ENCODE measurements around the gene CDH4.
A peak's percentile ranks its signal among the peaks of the same experiment; 100 is the strongest.

CDH4 gene

GRCh38 chr20:61776491-61777075 lies 524.5 kb downstream of the CDH4 start:
- DNase-seq = no peak

DNA sequence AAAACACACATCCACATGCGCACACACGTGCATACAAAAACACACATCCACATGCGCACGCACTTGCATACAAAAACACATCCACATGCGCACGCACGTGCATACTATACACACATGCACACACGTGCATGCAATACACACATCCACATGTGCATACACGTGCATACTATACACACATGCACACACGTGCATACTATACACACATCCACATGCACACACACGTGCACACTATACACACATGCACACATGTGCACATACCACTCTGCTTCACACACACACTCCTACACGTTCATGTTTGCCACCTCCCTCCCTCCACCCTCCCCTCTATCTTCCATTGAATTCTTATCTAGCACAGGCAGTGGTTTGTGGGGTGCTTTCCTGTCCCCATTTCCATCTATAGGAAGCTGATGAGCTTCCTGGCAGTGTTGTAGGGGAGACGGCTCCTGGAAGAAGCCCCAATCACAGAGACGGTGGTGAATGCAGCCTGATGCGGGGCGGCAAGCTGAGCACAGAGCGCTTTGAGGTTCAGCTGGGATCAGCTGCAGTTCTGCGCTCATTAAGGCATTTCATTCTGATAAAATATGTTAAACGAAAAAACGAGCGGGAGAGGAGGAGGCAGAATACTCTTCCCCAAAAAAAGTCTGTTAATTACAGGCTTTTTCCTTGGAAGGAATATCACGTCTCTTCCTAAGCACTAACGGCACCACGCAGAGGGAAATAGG lies 525.9 kb downstream of the CDH4 start:
- DNase-seq = no peak

GRCh38 chr20:61778495-61778863 lies 526.4 kb downstream of the CDH4 start:
- DNase-seq = no peak

GRCh38 chr20:61779176-61779965 lies 527.3 kb downstream of the CDH4 start:
- DNase-seq = no peak

DNA sequence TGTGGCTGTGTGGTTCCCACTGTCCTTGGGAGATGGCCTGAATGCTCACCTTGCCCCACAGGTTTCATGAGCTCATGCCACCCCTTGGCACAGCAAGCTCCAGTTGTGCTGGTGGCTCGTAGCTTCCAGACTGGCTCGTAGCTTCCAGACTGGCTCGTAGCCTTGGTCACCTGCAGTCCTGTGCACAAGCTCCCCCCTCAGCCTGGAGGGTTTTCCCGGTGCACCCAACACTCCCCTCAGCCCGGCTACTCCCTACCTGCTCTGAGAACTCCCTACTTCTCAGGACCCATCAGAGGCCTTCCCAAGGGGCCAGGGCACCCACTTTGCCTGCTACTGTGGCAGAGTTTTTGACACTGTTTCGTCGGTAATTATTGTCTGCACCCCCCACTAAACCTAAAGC lies 528.0 kb downstream of the CDH4 start:
- no peak for DNase-seq

DNA sequence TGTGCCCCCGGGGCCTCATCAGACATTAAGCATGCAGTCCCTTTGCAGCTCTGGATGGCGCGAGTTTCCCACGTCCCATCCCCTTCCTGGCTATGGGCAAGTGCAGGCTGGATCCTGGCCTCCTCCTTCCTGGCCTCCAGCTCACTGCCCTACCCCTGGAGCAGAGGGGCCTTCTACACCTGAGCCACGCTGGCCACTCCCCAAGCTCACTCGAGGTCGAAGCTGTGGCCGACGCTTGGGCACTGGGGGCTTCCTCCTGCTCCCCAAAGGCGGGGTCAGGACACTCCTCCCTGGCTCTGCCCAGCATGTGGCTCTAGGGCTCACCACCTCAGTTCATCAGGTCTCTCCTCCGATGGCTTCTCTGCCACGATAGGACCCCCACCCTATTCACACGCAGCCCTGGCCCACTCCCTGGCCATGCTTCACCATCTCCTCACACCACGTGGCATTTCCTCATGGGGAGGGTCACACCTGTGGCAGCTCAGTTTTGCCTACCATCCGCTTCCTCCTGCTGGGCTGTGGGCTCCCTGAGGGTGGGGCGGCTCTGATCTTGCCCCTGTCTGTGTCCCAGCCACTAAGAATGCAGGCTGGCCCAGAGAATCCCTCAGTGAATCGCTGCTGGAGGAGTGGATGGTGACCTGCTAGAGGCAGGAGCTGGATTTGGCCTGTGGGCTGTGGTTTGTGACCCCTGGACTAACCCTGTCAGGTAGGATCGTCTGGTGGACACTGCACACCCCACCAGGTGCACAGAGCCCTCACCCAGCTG lies 532.9 kb downstream of the CDH4 start:
- no peak for DNase-seq

GRCh38 chr20:61785567-61785816 lies 533.4 kb downstream of the CDH4 start:
- no peak for DNase-seq

GRCh38 chr20:61786230-61786629 lies 534.2 kb downstream of the CDH4 start:
- DNase-seq = no peak

DNA sequence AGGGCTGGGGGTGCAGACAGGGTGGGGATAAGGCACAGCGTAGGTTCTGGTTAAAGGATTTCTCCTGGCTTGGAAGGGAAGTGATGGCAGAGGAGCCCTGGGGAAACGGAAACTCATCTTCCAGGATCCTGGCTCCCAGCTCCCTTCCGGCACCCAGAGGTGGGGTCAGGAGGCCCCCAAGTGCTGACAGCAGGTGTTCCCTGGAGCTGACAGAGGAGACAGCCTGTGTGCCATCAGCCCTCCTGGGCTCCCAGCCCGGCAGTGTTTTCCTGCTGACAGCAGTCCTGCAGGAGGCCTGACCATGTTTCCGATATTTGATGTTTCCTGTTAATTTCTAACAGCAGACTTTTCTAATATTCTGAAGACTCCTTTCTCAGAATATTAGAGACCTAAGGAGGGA lies 536.3 kb downstream of the CDH4 start:
- DNase-seq = no peak

DNA sequence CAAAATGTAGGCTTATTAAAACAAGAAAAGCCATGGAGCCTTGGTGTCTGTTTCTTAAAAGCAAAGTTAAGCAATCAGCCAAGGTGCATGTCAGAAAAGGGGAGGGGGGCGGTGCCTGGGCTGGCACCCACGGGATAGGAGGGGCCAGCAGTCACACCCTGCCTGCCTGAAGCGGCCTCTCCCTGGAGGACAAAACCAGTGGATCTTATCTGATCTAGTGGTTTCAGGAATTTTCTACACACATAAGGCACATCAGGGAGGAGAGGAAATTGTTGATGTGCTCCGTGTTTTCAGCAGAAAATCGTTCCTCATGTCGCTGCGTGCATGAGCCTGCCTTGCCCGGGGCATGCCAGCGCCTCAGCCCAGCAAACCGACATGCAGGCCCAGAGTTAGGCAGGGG lies 537.3 kb downstream of the CDH4 start:
- DNase-seq = no peak

DNA sequence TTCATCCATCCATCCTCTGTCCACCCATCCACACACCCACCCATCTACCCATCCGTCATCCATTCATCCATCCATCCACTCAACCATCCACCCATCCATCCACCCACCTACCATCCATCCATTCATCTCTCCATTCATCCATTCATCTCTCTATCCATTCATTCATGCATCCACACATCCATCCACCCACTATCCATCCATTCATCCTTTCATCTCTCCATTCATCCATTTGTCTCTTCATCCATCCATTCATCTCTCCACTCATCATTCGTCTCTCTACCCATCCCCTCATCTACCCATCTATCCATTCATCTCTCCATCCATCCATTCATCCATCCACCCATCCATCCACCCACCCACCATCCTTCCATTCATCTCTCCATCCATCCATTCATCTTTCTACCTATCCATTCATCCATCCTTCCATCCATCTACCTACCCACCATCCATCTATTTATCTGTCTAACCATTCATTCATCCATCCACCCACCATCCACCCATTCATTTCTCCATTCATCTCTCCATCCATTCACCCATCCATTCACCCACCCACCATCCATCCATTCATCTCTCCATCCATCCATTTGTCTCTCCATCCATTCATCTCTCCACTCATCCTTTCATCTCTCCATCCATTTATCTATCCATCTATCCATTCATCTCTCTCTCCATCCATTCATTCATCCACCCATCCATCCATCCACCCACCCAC lies 538.2 kb downstream of the CDH4 start:
- no peak for DNase-seq

GRCh38 chr20:61791995-61792394 lies 539.9 kb downstream of the CDH4 start:
- no peak for DNase-seq

GRCh38 chr20:61795669-61796630 lies 543.9 kb downstream of the CDH4 start:
- no peak for DNase-seq

GRCh38 chr20:61796738-61797137 lies 544.7 kb downstream of the CDH4 start:
- no peak for DNase-seq

DNA sequence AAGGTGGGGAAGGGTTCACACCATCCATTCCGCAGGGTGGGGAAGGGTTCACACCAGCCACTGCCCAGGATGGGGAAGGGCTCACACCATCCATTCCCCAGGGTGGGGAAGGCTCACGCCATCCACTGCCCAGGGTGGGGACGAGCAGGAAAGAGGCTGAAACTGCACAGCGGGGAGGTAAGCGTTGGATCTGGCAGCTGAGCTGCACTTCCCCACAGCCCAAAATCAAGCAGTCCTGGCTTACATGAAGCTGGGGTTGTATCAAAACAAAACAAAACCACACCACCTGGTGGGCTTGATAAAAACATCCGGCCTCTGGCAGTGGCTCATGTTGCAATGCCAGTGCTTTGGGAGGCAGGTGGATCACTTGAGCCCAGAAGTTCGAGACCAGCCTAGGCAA lies 545.1 kb downstream of the CDH4 start:
- peak in 1 of 5 experiments; percentile 15 for DNase-seq

DNA sequence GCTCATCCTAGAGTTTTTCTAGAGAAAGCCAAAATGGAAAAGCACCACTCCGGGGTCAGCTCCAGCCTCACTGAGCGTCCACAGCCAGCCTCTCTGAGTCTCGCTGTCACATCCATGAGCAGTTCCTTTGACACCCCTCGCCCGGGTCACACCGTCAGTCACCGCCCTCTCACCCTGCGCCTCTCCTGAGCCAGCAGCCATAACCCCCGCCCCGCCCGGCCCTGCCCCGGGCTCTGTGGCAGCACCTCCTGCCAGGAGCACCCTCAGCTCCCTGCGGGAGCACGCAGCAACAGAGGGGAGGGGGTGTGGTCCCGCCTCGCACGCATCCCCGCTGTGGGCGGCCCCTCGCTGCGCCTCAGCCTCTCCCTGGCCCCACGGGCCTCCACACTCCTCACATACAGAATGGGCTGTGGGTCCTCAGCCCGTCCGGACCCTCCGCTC lies 545.9 kb downstream of the CDH4 start:
- DNase-seq = no peak

DNA sequence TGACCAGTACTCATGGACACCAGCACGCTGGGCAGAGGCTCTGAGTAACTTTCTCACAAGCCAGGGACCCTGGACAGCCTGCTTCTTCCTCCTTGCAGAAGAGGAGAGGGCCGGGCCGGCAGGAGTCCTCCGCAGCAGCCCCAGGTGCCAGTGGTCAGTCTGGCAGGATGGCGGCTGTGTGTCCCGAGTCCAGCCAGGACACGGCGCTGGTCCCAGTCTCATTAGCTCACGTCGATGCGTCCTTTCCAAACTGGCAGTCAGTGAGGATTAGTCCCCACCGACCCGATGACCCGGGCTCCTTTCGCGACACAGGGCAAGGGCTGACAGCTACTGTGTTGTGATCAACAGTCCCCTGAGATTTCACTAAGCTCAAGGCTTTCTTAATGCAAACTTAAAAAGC lies 546.6 kb downstream of the CDH4 start:
- DNase-seq = no peak

DNA sequence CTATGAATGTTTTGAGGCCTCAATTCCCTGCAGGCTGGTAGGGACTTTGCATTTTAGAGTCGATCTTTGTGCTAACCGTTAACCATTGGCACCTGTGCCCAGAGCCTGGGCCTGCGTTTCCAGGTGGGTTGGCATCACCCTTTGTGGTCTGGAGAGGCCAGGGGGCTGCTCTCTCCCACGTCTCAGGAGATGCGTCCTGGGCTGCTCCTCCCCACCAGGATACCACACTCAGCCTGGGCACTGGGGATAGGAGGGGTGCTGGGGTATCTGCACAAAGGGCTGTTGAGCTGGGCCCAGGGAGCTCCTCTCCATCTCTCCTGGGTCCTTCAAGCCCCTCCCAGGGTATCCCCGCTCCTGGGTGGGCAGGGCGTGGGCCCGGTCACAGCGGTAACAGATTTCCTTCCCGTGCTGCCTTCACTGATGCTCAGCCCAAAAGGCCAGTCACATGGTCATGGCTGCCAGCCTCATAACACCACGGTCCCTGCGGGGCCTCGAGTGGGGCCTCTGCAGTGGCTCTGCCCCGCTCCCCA lies 547.4 kb downstream of the CDH4 start:
- DNase-seq = no peak

- no peak for DNase-seq
Observed at GRCh38 chr20:61799928-61800327, 547.9 kb downstream of the CDH4 start.

GRCh38 chr20:61800359-61801064 lies 548.5 kb downstream of the CDH4 start:
- no peak for DNase-seq

GRCh38 chr20:61801065-61801360 lies 549.0 kb downstream of the CDH4 start:
- no peak for DNase-seq
